Lower leg skin (tissue), 3 donors: ENCODE data around the gene ACOXL.

Source experiments
- CTCF ChIP-seq, 3 donors: fragments of 450-650 bp; IDR thresholded peaks; one replicate each; pipeline ENCODE4 v1.5.1; 2016; ENCODE audit warnings: antibody characterized with exemption in 3 of 3, mild to moderate bottlenecking in 3 of 3, moderate library complexity in 2 of 3
- POLR2A ChIP-seq, 2 donors: fragments of 450-650 bp; IDR thresholded peaks; one replicate each; pipeline ENCODE4 v1.6.1; 2016 to 2017; ENCODE audit warnings: antibody characterized with exemption in 2 of 2, mild to moderate bottlenecking in 1 of 2, moderate library complexity in 1 of 2

GRCh38 chr2:111057721-111058120 is 325.3 kb downstream of the ACOXL start:
- no peak for TF ChIP-seq CTCF (IDR thresholded peaks at IDR 0.05)
- TF ChIP-seq POLR2A (IDR thresholded peaks at IDR 0.05), result no peak
